ENCODE data around the gene IER2. TPM values are rescaled to one million over a fixed set of nuclear protein-coding genes. Genes with fewer than 3 reads are reported as not detected.

The IER2 gene
- total and polyA plus RNA-seq, 2 donors (not counting 3 experiments of a cell fraction or from before 2014, with no cell fraction given), result 60.6 to 81.6 TPM

- POLR2A ChIA-PET, result interaction anchor here (0.6 to 2.2 kb wide), 8 partner anchors 10 to 601 kb away, joined by 3 to 25 read pairs (median 6); partner anchors contain the start of gene NACC1
- Histone ChIP-seq H3K27ac (ENCODE audit: insufficient read depth, low read depth, low read length) (peak overlapping the region; percentile 96), H3K79me2 (ENCODE audit: control insufficient read depth, insufficient read depth, low read length) (peaks cover 42% of the 10 kb centered on the region), H3K9me3 (replicated peaks; ENCODE audit: control insufficient read depth, insufficient read depth, low read length) (no peaks in the 10 kb centered on the region), H3K4me2 (ENCODE audit: insufficient read depth, low read length) (peak overlapping the region; percentile 87), H3K9ac (replicated peaks; ENCODE audit: extremely low read depth, insufficient read depth, low read length) (peak overlapping the region; percentile 97), H3K4me1 (ENCODE audit: control insufficient read depth, extremely low read depth, insufficient read depth, low read length) (peaks cover 27% of the 10 kb centered on the region), H3K4me3 (replicated peaks in 1 of 3; ENCODE audit: insufficient read depth in 1 of 3, low read depth in 1 of 3, low read length in 3 of 3) (peak overlapping the region; percentile 62 to 97 (median 67)), H3K36me3 (ENCODE audit: control insufficient read depth in 2 of 2, extremely low read depth in 1 of 2, insufficient read depth in 2 of 2, low read length in 2 of 2) (no peaks in the 10 kb centered on the region), H2AFZ (ENCODE audit: low read depth, low read length) (no peak overlapping the region), H3K9me1 (replicated peaks; ENCODE audit: control insufficient read depth, extremely low read depth, insufficient read depth, low read length) (no peaks in the 10 kb centered on the region), H3K27me3 (ENCODE audit: control insufficient read depth in 2 of 2, insufficient read depth in 2 of 2, low read length in 2 of 2) (no peaks in the 10 kb centered on the region), H4K20me1 (replicated peaks; ENCODE audit: control insufficient read depth, extremely low read depth, insufficient read depth, low read length) (no peaks in the 10 kb centered on the region)
- FAIRE-seq (no peak), DNase-seq (ENCODE audit: low read depth, low spot score) (no peak)
- dilution Hi-C loops (cut with MboI; ENCODE audit: extremely low pct_ligation_motif_present, low sequenced_read_pairs), result no loop called here
- intact Hi-C loops (cut with micrococcal nuclease), result loop anchor here (2.0 to 5.0 kb wide), 3 partner anchors 41 to 579 kb away; no protein-coding TSS in a partner anchor
- BruUV-seq (replicated peaks), result TSS peak; percentile 19
- TF ChIP-seq CTCF (IDR thresholded peaks at IDR 0.05; ENCODE audit: extremely low read depth in 1 of 2, insufficient read depth in 1 of 2, low read depth in 1 of 2, low read length in 2 of 2) (peak in 1 of 2 donors; percentile 3), MAX (IDR thresholded peaks at IDR 0.05; ENCODE audit: insufficient read depth, insufficient read length) (no peak)
- CTCF ChIA-PET, result interaction anchor here (0.6 to 2.4 kb wide), 6 partner anchors 10 to 109 kb away, joined by 3 to 17 read pairs (median 8); no protein-coding TSS in a partner anchor
Measured at GRCh38 chr19:13153569-13154240, 3.5 kb downstream of the IER2 start.

All from endothelial cell of umbilical vein (primary cell).